ENCODE results near the gene NDUFA12.
A peak's percentile ranks its signal among the peaks of the same experiment; 100 is the strongest.
"Not testable (repeated sequence)": the region's sequence is repeated elsewhere in the genome, so short reads cannot be mapped to it uniquely, and the experiment has no call there.

NDUFA12 gene

DNA sequence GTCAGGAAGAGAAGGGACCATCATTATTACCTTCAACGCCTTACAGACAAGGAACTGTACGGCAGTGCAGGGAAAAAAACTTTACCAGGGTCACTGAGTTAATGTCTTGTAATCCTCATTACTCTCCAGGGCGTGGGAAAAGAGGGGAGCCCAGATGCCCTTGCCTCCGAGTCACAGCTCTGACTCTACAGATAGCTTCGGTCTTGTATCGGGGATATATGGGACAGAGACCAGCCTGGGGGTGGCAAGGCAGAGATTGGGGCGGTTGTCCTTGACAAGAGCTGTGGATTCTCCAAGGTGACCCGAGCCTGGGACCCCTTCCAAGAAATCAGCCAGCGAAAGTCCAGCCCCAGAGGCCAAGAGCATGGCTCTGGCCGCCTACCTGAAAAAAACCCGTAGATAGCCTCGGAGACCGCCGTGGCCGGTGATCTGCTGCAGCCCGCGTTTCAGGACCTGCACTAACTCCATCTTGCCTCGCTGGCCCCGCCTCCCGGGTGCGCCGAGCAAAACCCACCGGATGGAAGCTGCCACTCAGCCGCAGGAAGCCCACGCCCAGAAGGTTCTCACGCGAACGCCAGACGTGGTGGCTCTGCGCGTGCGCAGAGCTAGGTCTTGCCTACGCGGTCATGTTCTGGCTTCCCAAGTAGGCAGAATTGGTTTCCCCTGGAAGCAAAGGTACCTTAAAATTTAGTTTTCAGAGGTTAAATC is at the start of gene NDUFA12:
TSS of gene NDUFA12 (minus strand) at position 485 of the 708 bp plus-strand sequence. CDS start at position 468, 17 bp downstream.
- DNase-seq, result peak; percentile 86 to 95

DNA sequence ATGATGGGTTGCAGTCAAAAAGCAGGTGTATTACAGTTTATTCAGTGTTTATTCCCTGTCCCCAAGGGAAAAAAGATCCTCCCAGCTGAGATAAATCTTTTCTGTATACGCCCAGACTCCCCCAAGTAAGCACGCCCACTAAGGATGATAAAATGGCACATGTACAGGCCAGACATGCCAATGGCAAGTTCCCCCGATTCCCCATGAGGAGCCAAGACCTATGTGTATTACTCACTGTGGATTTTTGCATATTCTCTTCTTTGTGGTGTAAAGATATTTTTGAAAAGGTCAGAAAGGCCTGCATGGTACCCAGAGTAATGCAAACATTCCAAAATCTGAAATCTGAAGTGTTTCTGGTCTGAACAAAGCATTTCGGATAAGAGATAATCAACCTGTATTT is 47.7 kb upstream of the NDUFA12 start:
- DNase-seq, result no peak

DNA sequence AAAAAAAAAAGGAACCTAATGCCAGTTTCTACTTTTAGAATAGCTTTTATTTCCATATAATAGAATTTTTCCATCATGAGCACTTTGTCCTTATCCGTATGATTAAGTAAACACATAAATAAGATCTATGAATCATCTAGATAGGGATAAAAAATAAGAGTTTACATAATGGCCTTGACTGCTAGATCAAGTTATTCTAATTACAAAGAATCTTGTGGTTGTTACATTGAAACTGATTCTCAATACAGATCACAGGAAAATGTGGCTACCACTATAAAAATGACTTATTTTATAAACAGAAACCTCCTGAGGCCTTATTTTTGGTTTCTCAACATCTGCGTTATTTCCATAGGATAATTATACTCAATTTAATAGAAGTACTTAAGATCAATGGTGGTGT is 34.4 kb upstream of the NDUFA12 start:
- DNase-seq, result no peak

DNA sequence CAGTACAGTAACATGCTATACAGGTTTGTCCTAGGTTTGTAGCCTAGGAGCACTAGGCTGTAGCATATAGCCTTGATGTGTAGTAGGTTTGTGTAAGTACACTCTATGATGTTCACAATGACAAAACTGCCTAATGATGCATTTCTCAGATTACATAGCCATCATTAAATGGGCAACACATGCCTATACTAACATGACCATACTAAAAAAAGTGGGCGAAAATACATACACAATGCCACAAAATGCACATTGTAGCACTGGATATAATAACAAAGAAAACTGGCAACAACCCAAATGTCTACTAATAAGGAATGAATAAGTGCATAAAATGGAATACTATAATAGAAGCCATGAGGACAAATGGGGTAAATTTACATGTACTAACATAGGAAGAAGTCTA is 31.3 kb upstream of the NDUFA12 start:
- DNase-seq, result no peak

DNA sequence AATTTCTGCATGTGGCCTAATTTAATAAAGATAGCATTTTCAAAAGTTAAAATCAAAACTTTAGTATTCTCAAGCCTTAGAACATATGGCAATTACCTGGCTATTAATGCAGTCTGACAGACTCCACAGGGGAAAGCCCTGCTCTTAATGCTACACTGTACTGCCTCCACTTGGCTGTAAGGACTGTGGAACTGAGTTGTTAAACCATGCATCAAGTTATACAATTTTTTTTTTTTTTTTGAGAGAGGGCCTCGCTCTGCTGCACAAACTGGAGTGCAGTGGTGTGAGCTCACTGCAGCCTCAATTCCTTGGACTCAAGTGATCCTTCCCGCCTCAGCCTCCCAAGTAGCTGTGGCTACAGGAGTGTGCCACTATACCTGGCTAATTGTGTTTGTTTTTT is 19.0 kb upstream of the NDUFA12 start:
- no peak for DNase-seq

DNA sequence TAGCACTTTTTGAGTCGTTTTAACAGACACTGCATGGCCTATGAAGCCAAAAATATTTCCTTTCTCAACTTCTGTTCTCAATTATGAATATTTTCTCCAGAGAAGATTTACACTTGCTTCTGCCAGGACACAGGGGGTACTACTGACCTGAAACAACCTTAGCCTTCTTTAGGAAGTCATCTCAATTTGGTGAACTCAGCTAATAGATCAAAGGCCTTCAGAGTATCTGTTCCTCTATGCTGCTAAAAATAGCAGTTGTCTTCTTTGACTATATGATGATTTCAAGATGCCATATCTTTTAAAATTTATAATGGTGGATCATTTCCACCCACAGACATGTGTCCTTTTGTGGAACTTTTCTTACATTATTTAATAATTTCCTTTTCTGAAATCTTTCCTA is 14.0 kb upstream of the NDUFA12 start:
- no peak for DNase-seq

DNA sequence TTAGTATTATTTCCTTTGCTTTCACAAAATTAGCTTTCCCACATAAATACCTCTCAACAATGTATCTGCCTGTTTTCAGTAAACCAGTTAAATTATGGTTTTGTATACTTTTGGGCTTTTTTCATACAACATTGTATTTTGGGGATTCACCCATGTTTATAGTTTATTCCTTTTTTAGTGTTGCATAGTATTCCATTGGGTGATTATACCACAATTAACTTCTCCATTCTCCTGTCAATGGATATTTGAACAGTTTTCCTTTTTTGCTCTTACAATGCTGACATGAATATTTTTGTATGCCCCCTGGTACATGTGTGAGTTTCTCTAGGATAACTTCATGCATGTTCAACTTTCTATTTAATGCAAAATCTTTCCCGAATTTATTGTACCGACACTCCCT is 12.6 kb upstream of the NDUFA12 start:
- no peak for DNase-seq

DNA sequence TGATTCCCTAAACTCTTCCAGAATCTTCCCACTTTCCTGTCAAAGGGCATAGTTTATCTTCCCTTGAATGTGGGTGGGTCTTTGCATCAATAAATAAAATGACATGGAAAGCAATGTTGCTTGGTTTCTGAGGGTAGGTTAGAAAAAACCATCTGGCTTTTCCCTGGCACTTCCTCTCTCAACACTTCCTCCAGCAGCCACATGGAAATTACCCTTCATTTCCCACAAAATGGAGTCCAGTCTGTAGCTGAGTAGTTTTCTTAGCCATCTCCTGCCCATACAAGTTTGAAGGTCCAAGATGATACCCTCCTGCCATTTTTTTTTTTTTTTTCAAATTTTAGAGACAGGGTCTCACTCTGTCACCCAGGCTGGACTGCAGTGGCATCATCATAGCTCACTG is 11.1 kb upstream of the NDUFA12 start:
- no peak for DNase-seq

DNA sequence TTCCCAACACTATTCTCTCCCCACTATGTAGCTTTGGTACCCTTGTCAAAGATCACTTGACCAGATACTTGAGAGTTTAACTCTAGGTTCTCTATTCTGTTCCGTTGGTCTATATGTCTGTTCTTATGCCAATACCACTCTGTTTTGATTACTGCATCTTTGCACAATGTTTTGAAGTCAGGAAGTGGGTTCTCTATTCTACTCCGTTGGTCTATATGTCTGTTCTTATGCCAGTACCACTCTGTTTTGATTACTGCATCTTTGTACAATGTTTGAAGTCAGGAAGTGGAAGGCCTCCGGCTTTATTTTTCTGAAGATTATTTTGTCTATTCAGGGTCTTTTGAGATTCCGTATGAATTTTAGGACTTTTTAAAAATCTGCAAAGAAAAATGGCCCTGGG is 2.7 kb upstream of the NDUFA12 start:
- DNase-seq, result no peak

DNA sequence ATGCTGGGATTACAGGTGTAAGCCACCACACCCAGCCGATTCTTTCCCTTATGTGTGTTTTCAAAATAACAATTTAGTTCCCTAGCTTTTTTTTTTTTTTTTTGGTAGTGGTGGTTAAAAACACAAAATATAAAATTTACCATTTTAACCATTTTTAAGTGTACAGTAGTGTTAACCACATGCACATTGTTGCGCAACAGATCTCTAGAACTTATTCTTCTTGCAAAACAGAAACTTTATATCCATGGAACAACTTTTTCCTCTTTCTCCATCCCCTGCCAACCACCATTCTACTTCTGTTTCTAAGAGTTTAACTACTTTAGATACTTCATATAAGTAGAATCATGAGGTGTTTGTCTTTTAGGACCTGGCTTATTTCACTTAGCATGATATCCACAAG is 1.1 kb upstream of the NDUFA12 start:
- DNase-seq, result no peak

DNA sequence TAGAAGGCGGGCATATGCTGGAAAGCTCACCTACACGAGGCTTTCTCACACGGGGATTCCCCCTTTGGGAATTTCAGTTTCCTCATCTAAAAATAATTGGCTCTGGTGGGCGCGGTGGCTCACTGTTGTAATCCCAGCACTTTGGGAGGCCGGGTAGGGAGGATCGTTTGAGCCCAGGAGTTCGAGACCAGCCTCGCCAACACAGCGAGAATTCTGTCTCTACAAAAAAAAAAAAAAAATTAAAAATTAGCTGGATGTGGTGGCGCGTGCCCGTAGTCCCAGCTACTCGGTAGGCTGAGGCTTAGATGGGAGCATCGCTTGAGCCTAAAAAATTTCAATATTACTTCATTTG is 400 bp upstream of the NDUFA12 start:
- no peak for DNase-seq

DNA sequence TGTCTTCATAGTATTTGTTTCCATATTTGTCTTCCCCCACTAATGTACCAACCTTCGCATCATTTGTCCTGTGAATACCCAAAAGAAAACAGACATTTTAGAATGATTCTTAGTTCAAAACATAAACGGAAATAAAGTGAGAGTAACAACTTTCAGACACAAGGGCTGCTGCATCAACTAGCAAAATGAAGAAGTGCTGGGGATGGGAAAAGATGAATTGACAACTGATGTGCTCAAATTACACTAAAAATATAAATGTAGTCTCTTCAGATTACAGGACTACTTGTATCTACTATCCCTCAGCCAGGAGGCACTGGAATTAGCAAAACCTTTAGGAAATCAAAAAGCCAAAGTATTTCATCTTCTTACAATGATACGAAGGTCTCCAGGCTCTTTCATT is 743 bp downstream of the NDUFA12 start:
- DNase-seq, result no peak

DNA sequence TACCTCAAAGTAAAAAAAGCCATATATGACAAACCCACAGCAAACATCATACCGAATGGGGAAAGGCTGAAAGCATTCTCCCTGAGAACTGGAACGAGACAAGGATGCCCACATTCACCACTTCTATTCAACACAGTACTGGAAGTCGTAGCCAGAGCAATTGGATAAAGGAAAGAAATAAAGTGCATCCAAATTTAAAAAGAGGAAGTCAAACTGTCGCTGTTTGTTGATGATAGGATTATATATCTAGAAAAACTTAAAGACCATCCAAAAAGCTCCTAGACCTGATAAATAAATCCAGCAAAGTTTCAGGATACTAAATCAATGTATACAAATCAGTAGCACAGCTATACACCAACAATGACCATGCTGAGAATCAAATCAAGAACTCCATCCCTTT is 5.2 kb downstream of the NDUFA12 start:
- no peak for DNase-seq

DNA sequence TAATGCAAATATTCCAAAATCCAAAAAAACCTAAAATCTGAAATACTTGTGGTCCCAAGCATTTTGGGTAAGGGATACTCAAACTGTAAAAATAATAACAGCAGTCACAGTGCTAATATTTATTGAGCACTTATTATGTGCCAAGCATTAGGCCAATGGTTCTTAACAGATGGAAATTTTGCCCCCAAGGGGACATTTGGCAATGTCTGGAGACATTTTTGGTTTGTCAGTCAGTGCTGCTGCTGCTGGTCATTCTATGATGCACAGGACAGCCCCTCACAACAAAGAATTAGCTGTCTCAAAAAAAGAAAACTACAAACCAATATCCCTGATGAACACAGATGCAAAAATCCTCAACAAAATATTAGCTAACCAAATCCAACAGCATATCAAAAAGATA is 5.8 kb downstream of the NDUFA12 start:
- no peak for DNase-seq

DNA sequence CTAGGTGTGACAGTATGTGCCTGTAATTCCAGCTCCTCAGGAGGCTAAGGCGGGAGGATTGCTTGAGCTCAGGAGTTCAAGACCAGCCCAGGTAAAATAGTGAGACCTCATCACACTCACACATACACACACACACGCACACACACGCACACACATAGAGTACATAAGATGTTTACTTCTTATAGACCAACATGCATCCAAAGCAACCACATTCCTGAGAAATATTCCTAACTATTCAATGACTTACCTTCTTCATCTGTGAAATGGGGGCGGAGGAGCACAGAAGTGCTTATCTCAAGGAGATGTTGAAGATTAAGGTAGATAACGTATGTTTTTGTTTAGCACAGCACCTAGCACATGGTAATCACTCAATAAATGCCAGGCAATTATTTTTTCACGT is 6.4 kb downstream of the NDUFA12 start:
- DNase-seq, result no peak

DNA sequence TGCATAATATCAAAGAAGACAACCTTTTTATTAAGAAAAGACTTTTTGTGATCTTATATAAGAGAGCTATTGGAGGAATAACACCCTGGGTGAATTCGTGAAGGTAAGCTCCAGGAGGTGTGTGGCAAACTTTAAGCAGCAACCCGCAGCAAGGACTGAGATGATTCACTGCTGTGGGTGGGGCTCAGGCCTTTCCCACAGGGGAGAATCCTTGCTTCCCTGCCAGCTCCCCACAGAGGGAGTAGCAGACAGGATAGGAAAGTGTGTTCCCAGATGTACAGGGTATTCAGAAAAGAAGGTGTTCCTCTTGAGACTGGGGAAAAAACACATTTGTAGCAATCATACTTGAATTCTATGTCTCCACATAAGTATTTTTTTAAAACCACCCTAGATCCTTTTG is 9.2 kb downstream of the NDUFA12 start:
- DNase-seq, result no peak

DNA sequence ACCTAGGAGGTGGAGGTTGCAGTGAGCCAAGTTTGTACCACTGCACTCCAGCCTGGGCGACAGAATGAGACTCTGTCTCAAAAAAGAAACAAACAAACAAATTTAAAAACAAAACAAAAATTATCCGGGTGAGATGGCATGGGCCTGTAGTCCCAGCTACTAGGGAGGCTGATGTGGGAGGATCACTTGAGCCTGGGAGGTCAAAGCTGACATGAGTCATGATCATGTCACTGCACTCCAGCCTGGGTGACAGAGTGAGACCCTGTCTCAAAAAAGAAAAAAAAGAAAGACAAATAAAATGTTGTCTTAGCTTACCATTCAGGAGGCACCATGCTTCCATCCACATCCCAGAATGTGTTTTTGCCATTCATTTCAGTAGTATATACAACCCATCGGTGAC is 9.6 kb downstream of the NDUFA12 start:
- not testable (repeated sequence) for DNase-seq

DNA sequence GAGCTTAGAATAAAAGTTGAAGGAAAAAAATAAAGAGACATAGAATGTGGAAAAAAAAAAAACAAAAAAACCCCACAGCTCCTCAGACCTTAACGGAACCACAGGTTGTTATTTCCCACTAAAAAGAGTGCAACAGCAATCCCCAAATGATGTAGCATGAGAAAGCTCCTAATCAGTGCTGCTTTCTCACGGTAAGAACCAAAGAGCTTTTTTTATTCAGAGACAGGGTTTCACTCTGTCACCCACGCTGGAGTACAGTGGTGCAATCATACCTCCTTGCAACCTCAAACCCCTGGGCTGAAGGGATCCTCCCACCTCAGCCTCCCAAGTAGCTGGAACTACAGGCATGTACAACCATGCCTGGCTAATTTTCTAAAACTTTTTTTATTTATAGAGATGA is 13.3 kb downstream of the NDUFA12 start:
- DNase-seq, result no peak

DNA sequence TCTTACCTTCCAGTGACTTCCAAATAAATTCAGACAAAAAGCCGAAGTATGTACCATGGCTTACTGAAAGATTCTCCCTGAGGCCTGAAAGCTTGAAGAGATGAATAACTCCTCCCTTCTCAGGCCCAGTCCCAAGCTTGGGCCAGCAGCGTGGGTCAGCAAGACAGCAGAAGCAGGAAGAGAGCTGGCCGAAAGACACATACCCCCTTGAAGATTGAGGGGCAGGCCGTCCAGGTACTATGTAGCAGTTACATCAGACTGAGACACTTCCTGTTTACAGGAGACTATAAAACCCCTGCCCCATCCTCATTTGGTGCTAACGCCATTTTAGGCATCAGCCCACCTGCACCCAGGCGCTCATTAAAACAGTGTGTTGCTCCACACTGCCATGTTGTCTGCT is 15.0 kb downstream of the NDUFA12 start:
- DNase-seq, result no peak

DNA sequence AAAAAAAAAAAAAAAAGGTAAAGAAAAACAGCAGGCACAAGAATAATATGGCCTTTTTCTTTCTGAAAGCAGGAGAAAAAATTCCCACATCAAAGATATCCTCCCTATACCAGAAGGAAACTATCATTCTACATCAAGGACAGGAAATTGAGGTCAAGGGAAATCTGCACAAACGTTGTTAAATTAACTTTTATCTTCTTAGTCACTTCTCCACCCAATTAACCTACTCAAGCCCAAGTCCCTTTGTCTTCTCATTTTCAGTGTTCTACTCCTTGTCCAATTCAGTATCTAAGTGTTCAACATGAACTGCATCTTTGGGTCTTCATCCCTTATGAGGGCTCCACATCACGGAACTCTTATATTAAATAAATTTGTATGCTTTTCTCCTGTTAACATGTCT is 15.7 kb downstream of the NDUFA12 start:
- DNase-seq, result no peak

DNA sequence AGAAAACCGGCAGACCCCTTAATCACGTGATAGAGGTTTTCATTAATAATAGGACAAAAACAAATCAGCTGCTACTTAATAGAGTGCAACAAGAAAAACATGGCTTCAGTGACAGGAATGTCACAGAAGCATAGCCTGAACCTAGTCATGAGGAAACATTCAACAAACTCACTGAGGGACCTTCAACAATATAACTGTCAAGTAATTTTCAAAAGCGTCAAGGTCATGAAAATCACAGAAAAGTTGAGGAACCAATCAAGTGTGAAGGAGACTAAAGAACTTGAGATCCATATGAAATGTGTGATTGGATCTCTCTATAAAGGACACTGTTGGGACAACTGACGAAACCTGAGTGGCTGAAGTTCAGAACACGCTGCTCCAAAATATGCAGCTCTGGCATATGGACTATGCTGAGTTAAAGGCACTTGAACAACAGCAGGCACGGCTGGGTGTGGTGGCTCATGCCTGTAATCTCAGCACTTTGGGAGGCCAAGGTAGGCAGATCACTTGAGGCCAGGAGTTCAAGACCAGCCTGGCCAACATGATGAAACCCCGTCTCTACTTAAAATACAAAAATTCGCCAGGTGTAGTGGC is 16.3 kb downstream of the NDUFA12 start:
- DNase-seq, result no peak

DNA sequence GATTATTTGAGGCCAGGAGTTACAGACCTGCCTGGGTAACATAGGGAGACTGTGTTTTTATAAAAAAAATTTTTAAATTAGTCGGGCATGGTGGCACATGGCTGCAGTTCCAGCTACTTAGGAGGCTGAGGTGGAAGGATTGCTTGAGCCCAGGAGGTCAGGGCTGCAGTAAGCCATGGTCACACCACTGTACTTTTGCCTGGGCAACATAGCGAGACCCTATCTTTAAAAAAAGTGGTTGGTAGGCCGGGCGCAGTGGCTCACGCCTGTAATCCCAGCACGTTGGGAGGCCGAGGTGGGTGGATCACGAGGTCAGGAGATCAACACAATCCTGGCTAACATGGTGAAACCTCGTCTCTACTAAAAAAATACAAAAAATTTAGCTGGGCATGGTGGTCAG is 18.4 kb downstream of the NDUFA12 start:
- not testable (repeated sequence) for DNase-seq

DNA sequence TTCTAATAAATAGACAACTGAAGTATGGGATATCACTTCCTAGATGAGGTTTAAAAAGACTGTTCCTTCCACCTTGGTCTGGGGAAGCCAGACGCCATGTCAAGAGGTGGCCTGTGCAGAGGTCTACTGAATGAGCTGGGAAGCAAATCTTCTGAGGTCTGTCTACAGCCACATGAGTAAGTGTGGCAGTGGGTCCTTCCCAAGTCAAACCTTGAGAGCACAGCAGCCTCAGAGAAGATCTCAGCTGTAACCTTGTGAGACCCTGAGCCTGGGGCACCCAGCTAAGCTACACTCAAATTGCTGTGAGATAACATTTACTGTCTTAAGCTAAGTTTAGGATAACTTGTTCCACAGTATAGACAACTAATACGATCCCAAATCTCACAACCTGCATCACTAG is 20.2 kb downstream of the NDUFA12 start:
- no peak for DNase-seq

DNA sequence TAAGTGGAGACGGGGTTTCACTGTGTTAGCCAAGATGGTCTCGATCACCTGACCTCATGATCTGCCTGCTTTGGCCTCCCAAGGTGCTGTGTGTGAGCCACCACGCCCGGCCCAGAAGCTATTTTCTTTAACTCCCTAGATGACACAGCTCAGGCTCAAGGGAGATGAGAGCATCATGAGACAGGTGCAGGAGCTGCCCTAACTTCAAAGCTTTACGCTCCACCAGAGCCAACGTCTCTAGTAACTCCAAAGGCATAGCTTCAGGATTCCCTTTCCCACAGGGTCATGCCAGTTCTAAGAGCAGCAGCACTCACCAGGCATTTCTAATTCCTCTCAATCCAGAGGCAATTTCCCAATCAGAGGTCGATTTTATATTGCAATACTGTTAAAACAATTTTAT is 21.0 kb downstream of the NDUFA12 start:
- DNase-seq, result no peak

DNA sequence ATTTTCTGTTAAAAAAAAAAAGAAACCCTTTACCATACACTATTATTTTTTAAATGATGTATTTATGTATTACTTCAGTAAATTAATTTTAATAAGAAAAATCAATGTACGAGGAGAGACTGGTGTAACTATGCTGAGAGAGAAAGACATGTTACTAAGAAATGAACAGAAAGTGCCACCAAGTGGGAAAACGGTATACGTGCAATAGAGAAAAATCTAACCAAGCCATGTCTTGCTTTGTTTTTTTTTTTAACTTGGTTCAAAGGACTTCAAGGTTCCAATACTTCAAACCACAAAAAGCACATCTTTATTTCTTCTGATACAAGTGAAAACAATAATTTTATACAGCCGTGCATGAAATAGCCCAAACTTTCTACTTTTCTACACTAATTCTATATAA is 22.9 kb downstream of the NDUFA12 start:
- no peak for DNase-seq

All from NCI-H187 (cell line).